ENCODE data around the gene KRTAP10-7. TPM values are rescaled to one million over a fixed set of nuclear protein-coding genes. Genes with fewer than 3 reads are reported as not detected.
A peak's percentile ranks its signal among the peaks of the same experiment; 100 is the strongest.
"Not testable (repeated sequence)": the region's sequence is repeated elsewhere in the genome, so short reads cannot be mapped to it uniquely, and the experiment has no call there.

KRTAP10-7 gene
- total RNA-seq, 3 donors from 2014 or later, result not detected

DNA sequence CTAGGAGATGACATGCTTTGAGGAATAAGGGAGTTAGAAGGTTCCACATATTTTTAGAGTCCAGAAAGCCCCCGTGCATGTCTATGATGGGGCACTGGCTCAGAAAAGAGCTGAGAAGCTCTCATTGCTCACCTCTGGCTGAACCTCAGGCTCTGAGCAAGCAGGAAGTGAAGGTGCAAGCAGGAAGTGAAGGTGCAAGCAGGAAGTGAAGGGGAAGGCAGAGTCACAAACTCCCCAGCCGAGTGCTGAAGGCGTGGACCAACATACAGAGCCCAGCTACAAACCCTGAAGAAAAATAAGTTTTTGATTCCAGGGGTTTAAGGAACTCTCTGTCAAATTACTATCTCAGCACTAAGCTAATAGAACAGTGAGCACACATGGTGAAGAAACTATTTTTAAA, 18.5 kb downstream of the KRTAP10-7 start:
- TF ChIP-seq, protein P1, sequence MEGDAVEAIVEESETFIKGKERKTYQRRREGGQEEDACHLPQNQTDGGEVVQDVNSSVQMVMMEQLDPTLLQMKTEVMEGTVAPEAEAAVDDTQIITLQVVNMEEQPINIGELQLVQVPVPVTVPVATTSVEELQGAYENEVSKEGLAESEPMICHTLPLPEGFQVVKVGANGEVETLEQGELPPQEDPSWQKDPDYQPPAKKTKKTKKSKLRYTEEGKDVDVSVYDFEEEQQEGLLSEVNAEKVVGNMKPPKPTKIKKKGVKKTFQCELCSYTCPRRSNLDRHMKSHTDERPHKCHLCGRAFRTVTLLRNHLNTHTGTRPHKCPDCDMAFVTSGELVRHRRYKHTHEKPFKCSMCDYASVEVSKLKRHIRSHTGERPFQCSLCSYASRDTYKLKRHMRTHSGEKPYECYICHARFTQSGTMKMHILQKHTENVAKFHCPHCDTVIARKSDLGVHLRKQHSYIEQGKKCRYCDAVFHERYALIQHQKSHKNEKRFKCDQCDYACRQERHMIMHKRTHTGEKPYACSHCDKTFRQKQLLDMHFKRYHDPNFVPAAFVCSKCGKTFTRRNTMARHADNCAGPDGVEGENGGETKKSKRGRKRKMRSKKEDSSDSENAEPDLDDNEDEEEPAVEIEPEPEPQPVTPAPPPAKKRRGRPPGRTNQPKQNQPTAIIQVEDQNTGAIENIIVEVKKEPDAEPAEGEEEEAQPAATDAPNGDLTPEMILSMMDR (IDR thresholded peaks at IDR 0.05), result no peak
- intact Hi-C loops (cut with DNase I, micrococcal nuclease), result no loop called here
- peak in 1 of 3 donors; percentile 31 for DNase-seq
- no peaks in the 10 kb centered on the region for H3K36me3 ChIP-seq (ENCODE audit: low read depth)
- ATAC-seq, result peak; percentile 93
- peaks cover 4% of the 10 kb centered on the region for H3K4me1 ChIP-seq (ENCODE audit: low read depth)
- peaks cover 14% of the 10 kb centered on the region for H3K9me3 ChIP-seq
- H3K4me3 ChIP-seq, result no peak overlapping the region

GRCh38 chr21:44619886-44620285, 19.5 kb downstream of the KRTAP10-7 start:
- no peaks in the 10 kb centered on the region for H3K36me3 ChIP-seq (ENCODE audit: low read depth)
- intact Hi-C loops (cut with DNase I, micrococcal nuclease), result no loop called here
- H3K4me3 ChIP-seq, result no peak overlapping the region
- DNase-seq (no peak), ATAC-seq (no peak)
- H3K4me1 ChIP-seq (ENCODE audit: low read depth), result peaks cover 4% of the 10 kb centered on the region
- TF ChIP-seq, protein P1 (IDR thresholded peaks at IDR 0.05), result no peak
- H3K9me3 ChIP-seq, result peaks cover 19% of the 10 kb centered on the region

DNA sequence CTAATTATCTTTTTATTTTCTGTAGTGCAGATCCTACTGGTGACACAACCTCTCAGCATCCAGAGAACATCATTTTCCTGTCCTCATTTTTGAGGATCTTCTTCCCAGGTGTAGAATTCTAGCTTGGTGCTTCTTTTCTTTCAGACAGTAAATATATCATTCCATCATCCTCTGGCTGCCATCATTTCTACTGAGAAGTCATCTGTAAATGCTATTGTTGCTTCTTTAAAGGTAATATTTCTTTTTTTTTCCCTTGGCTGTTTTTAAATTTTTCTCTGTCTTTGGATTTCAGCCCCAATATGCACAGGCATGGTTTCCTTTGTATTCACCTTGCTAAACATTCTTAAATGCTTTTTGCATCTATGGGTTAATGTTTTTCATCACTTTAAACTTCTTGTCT, 23.2 kb downstream of the KRTAP10-7 start:
- no peak for ATAC-seq

DNA sequence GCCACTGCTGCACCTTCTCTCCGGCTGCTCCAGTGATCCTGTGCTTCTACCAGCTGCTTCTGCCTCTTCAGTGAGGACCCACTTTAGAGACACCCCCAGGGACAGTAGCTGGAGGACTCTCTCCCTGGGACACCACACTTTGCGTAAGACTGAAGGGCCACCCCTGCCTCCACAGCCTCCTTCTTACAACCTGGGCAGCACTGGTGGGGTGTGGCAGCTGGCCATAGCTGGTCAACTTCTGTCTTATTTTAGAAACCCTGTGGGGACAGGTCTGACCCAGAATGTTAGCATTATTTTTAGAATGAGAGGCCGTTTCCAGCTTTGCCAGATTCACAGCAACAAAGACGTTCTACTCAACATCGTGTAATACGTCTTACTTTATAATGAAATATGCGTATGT, 25.4 kb downstream of the KRTAP10-7 start:
- no peak for ATAC-seq
- TF ChIP-seq, protein P1 (IDR thresholded peaks at IDR 0.05), result no peak
- Histone ChIP-seq H3K4me1 (ENCODE audit: low read depth) (no peaks in the 10 kb centered on the region), H3K9me3 (peaks cover 14% of the 10 kb centered on the region), H3K4me3 (no peak overlapping the region), H3K36me3 (ENCODE audit: low read depth) (no peaks in the 10 kb centered on the region)
- no peak for DNase-seq
- intact Hi-C loops (cut with DNase I, micrococcal nuclease), result no loop called here

More for the DNA sequence above, 23.2 kb downstream of the KRTAP10-7 start:
- DNase-seq, result no peak
- intact Hi-C loops (cut with DNase I, micrococcal nuclease), result no loop called here
- Histone ChIP-seq H3K4me1 (ENCODE audit: low read depth) (peaks cover 4% of the 10 kb centered on the region), H3K4me3 (no peak overlapping the region), H3K9me3 (peaks cover 19% of the 10 kb centered on the region), H3K36me3 (ENCODE audit: low read depth) (no peaks in the 10 kb centered on the region)
- TF ChIP-seq, protein P1 (IDR thresholded peaks at IDR 0.05), result no peak

DNA sequence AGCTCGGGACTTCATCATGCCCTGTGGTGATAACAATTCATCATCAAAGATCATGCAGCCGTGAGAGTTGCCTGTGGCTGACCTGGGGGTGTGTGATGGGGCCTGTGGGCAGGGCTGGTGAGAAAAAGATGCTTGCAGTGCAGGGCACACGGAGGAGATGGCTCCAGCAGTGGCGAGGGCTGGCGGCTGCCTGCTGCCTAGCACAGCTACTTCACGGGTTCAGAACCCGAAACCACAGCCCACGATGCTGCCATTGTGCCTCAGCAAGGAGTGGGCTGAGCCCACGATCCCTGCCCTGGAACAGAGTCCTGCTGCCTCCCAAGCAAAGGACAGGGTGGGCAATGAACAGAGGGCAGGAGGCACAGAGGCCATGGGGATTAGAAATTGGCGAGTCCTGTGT, 25.9 kb downstream of the KRTAP10-7 start:
- TF ChIP-seq, protein P1 (IDR thresholded peaks at IDR 0.05), result no peak
- peak in 1 of 3 donors; percentile 41 for DNase-seq
- no peak for ATAC-seq

DNA sequence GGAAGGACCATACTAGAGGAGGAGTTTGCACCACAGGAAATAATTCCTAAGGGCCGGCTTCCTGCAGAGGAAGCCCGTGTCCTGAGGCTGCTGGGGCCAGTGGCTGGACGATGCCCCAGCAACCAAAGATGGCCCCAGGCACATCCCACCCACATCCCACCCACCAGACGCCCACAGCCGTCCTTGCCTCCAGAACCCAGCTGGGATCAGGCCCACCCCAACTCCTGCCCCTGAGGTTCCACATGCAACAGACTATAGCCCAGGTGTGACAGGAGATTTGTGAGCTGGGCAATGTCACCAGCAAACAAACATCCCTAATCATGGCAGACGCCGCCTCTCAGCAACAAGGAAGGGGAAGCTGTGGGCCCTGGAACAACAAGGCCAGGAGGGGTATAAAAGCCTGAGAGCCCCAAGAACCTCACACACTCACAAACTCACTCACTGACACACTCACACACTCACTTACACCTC, 26.3 kb downstream of the KRTAP10-7 start, which contains the start of gene KRTAP10-9:
KRTAP10-9 (plus strand) TSS at position 421 of the 471 bp plus-strand sequence. CDS start 79 bp downstream, outside the sequence.
- H3K4me3 ChIP-seq, result no peak within 1 kb of the TSS
- ATAC-seq (no peak), DNase-seq (no peak)
- H3K9me3 ChIP-seq, result peaks cover 18% of the 10 kb centered on the region
- H3K4me1 ChIP-seq (ENCODE audit: low read depth), result no peaks in the 10 kb centered on the region
- TF ChIP-seq, protein P1 (IDR thresholded peaks at IDR 0.05), result no peak
- no peaks in the 10 kb centered on the region for H3K36me3 ChIP-seq (ENCODE audit: low read depth)
- intact Hi-C loops (cut with DNase I, micrococcal nuclease), result no loop called here

More for the DNA sequence above, 25.9 kb downstream of the KRTAP10-7 start:
- no peak overlapping the region for H3K4me3 ChIP-seq
- intact Hi-C loops (cut with DNase I, micrococcal nuclease), result no loop called here
- peaks cover 15% of the 10 kb centered on the region for H3K9me3 ChIP-seq
- H3K36me3 ChIP-seq (ENCODE audit: low read depth), result no peaks in the 10 kb centered on the region
- H3K4me1 ChIP-seq (ENCODE audit: low read depth), result no peaks in the 10 kb centered on the region

DNA sequence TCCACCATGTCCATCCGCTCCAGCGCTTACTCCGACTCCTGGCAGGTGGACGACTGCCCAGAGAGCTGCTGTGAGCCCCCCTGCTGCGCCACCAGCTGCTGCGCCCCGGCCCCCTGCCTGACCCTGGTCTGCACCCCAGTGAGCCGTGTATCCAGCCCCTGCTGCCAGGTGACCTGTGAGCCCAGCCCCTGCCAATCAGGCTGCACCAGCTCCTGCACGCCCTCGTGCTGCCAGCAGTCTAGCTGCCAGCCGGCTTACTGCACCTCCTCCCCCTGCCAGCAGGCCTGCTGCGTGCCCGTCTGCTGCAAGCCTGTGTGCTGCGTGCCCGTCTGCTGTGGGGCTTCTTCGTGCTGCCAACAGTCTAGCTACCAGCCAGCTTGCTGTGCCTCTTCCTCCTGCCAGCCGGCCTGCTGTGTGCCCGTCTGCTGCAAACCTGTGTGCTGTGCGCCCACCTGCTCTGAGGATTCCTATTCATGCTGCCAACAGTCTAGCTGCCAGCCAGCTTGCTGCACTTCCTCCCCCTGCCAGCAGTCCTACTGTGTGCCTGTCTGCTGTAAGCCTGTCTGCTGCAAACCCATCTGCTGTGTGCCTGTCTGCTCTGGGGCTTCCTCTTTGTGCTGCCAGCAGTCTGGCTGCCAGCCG, 26.9 kb downstream of the KRTAP10-7 start:
- H3K36me3 ChIP-seq (ENCODE audit: low read depth); ATAC-seq; H3K4me1 ChIP-seq (ENCODE audit: low read depth); H3K4me3 ChIP-seq; intact Hi-C loops (cut with DNase I, micrococcal nuclease); DNase-seq: not testable (repeated sequence)
- H3K9me3 ChIP-seq, result peaks cover 24% of the 10 kb centered on the region

DNA sequence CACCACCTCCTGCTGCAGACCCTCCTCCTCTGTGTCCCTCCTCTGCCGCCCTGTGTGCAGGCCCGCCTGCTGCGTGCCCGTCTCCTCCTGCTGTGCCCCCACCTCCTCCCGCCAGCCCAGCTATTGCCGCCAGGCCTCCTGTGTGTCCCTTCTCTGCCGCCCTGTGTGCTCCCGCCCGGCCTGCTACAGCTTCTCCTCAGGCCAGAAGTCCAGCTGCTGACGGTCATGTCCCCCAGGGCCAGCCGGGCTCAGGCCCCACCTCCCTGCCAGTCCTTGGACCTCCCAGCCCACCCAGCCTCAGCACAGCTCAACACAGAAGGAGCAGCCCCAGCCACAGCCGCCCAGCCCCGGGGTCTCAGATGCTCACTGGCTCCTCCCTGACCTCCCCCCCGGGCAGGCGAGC, 27.4 kb downstream of the KRTAP10-7 start:
- H3K4me3 ChIP-seq; intact Hi-C loops (cut with DNase I, micrococcal nuclease); H3K4me1 ChIP-seq (ENCODE audit: low read depth); H3K36me3 ChIP-seq (ENCODE audit: low read depth); ATAC-seq; DNase-seq: not testable (repeated sequence)
- peaks cover 22% of the 10 kb centered on the region for H3K9me3 ChIP-seq

All from mucosa of descending colon (tissue), 3 donors.